ENCODE data around the gene SRPK2. TPM values are rescaled to one million over a fixed set of nuclear protein-coding genes. Genes with fewer than 3 reads are reported as not detected.
"Not testable (repeated sequence)": the region's sequence is repeated elsewhere in the genome, so short reads cannot be mapped to it uniquely, and the experiment has no call there.

Gene SRPK2
- polyA plus RNA-seq: 10 to 100 TPM; 12.2 to 24.7 (median 14.1) TPM
- long read RNA-seq, donor 1, partial matches to known transcripts: 12 of 16 reads
- long read RNA-seq, donor 1, other reads (novel, unspliced or antisense): 0 of 16 reads
- long read RNA-seq, donor 2: 0 reads
- long read RNA-seq, donor 3, partial matches to known transcripts: 6 of 6 reads
- long read RNA-seq, donor 3, other reads (novel, unspliced or antisense): 0 of 6 reads
- long read RNA-seq, donor 4: 0 reads
- long read RNA-seq, donor 5: 0 reads
- long read RNA-seq, donor 6, partial matches to known transcripts: 6 of 8 reads
- long read RNA-seq, donor 6, other reads (novel, unspliced or antisense): 0 of 8 reads
- long read RNA-seq, donor 7, partial matches to known transcripts: 25 of 26 reads
- long read RNA-seq, donor 7, other reads (novel, unspliced or antisense): 0 of 26 reads
- long read RNA-seq, donor 8: 0 reads
- long read RNA-seq, donor 9, partial matches to known transcripts: 0 of 1 reads
- long read RNA-seq, donor 9, other reads (novel, unspliced or antisense): 0 of 1 reads
- long read RNA-seq, donor 10, partial matches to known transcripts: 7 of 7 reads
- long read RNA-seq, donor 10, other reads (novel, unspliced or antisense): 0 of 7 reads

DNA sequence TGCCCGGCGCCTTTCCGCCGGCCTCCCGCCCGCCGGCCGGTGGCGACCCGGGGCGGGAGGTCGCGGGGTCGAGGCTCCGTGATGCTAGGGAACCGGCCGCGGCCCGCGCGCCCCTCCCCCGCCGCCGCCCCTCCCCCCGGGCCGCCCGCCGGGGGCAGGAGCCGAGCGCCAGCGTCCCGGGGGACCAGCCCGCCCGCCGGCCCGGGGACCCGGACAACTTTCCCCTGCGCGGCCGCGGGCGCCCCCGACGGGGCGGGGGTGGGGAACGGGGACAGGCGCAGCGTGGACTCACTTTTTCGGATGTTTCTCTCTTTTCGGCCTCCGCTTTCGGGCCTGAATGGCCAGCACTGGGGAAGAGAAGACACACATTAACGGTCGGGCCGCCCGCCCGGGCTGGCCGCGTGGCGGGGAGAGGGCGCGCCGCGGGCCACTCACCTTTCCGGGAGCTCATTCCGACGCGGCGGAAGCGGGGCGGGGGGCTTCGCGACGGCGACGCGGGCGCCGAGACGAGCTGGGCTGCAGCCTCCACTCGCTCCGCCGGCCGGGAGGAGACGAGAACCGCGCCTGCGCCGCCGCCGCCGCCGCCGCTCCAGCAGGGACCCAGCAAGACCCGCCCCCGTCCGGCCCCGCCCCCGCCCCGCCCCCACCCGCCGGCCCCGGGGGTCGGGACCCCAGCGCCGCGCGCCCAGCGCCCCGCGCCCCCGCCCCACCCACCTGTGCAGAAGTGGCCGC is at the start of gene SRPK2:
Gene SRPK2 (minus strand): TSS at position 566 of the 732 bp plus-strand sequence.
- peak; percentile 66 to 86 for DNase-seq
- peak within 1 kb of the TSS in 2 of 3 donors; percentile 76 to 81 for H3K27ac ChIP-seq (ENCODE audit: low read depth in 1 of 3, low read length in 2 of 3)
- H3K27me3 ChIP-seq (ENCODE audit: control insufficient read depth in 3 of 3, insufficient read depth in 3 of 3, low read length in 3 of 3): no peaks in the 10 kb centered on the region
- no peak for FAIRE-seq
- WGBS, 3 donors: 0 to 1% (median 1%) methylated on average over 10 to 113 of the region's 113 CpGs
- peaks cover 0 to 2% (median 0%) of the 10 kb centered on the region in 3 donors for H3K4me1 ChIP-seq (ENCODE audit: control insufficient read depth in 3 of 3, insufficient read depth in 2 of 3, low read depth in 1 of 3, low read length in 2 of 3)
- H3K9me3 ChIP-seq (ENCODE audit: control insufficient read depth in 2 of 2, insufficient read depth in 1 of 2, low read depth in 1 of 2, low read length in 1 of 2): no peaks in the 10 kb centered on the region
- peak within 1 kb of the TSS; percentile 63 to 90 (median 78) for H3K4me3 ChIP-seq (ENCODE audit: low read depth in 1 of 3, low read length in 3 of 3)
- H3K36me3 ChIP-seq (ENCODE audit: control insufficient read depth in 3 of 3, insufficient read depth in 2 of 3, low read depth in 1 of 3, low read length in 3 of 3): no peaks in the 10 kb centered on the region

DNA sequence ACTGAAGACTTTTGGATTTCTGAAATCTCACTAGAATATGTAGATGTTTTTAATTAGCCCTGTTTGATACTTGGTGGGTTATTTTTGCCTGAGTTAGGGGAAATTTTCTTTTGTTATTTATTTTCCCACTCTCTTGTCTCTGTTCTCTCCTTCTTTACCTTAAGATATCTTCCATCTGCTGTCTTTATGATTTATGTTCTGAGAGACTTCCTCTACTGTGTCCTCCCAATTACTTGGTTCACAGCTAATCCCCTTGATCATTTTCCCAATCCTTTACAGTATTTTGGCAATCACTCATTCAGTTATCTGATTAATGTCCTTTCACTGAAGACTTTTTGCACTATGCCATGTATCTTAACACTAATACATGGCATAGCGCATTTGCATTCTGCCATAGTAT is 49.5 kb upstream of the SRPK2 start:
- Histone ChIP-seq H3K27ac (ENCODE audit: low read depth in 1 of 3, low read length in 2 of 3) (no peak overlapping the region), H3K9me3 (ENCODE audit: control insufficient read depth in 2 of 2, insufficient read depth in 1 of 2, low read depth in 1 of 2, low read length in 1 of 2) (no peaks in the 10 kb centered on the region), H3K4me3 (ENCODE audit: low read depth in 1 of 3, low read length in 3 of 3) (no peak overlapping the region), H3K27me3 (ENCODE audit: control insufficient read depth in 3 of 3, insufficient read depth in 3 of 3, low read length in 3 of 3) (no peaks in the 10 kb centered on the region), H3K4me1 (ENCODE audit: control insufficient read depth in 3 of 3, insufficient read depth in 2 of 3, low read depth in 1 of 3, low read length in 2 of 3) (no peaks in the 10 kb centered on the region), H3K36me3 (ENCODE audit: control insufficient read depth in 3 of 3, insufficient read depth in 2 of 3, low read depth in 1 of 3, low read length in 3 of 3) (no peaks in the 10 kb centered on the region)
- FAIRE-seq: no peak
- DNase-seq: no peak
- 94 to 100% (median 99%) methylated on average over 1 of the region's 1 CpG for WGBS, 3 donors

- H3K27me3 ChIP-seq (ENCODE audit: control insufficient read depth in 3 of 3, insufficient read depth in 3 of 3, low read length in 3 of 3); H3K4me3 ChIP-seq (ENCODE audit: low read depth in 1 of 3, low read length in 3 of 3); H3K36me3 ChIP-seq (ENCODE audit: control insufficient read depth in 3 of 3, insufficient read depth in 2 of 3, low read depth in 1 of 3, low read length in 3 of 3); DNase-seq; FAIRE-seq; H3K27ac ChIP-seq (ENCODE audit: low read depth in 1 of 3, low read length in 2 of 3); H3K9me3 ChIP-seq (ENCODE audit: control insufficient read depth in 2 of 2, insufficient read depth in 1 of 2, low read depth in 1 of 2, low read length in 1 of 2); H3K4me1 ChIP-seq (ENCODE audit: control insufficient read depth in 3 of 3, insufficient read depth in 2 of 3, low read depth in 1 of 3, low read length in 2 of 3): not testable (repeated sequence)
- 91 to 95% (median 94%) methylated on average over 6 of the region's 6 CpGs for WGBS, 3 donors
Observed at GRCh38 chr7:105437356-105437755, 48.6 kb upstream of the SRPK2 start.

DNA sequence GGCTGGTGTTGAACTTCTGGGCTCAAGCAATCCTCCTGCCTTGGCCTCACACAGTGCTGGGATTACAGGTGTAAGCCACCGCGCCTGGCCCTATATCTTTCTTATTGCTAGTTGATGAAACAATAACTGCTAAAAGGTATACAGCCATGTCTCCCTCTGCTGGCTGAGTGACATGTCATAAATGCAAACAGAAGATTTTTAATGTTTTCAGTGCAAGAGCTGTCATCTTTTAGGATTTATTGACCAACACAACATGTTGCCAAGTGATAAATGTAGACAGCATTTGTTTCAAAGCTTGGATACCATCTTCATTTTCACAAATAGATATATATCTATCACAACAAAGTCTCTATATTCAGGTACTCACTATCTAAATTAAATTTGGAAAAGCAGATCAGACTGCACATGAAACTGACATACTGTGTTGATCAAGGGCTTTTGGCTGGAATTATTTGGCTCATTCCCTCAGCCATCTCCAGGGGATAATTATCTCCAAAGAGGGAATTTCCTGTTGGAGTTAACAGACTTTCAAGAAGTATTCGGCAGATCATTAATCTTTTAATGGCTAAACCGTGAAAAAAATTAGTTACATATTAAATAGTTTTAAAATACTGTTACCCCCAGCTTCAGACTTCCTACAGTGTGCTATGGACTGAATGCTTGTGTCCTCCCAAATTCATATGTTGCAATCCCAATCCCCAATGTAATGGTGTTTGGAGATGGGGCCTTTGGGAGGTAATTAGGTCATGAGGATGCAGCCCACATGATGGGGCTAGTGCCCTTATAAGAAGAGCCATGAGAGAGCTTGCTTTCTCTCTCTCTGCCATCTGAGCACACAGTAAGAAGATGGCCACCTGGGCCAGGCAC is 41.3 kb upstream of the SRPK2 start:
- no peak overlapping the region for H3K27ac ChIP-seq (ENCODE audit: low read depth in 1 of 3, low read length in 2 of 3)
- WGBS, 3 donors: 19 to 37% (median 29%) methylated on average over 4 of the region's 4 CpGs
- H3K27me3 ChIP-seq (ENCODE audit: control insufficient read depth in 3 of 3, insufficient read depth in 3 of 3, low read length in 3 of 3): no peaks in the 10 kb centered on the region
- no peaks in the 10 kb centered on the region for H3K36me3 ChIP-seq (ENCODE audit: control insufficient read depth in 3 of 3, insufficient read depth in 2 of 3, low read depth in 1 of 3, low read length in 3 of 3)
- no peaks in the 10 kb centered on the region for H3K9me3 ChIP-seq (ENCODE audit: control insufficient read depth in 2 of 2, insufficient read depth in 1 of 2, low read depth in 1 of 2, low read length in 1 of 2)
- peak; percentile 53 to 65 for DNase-seq
- FAIRE-seq: no peak
- H3K4me1 ChIP-seq (ENCODE audit: control insufficient read depth in 3 of 3, insufficient read depth in 2 of 3, low read depth in 1 of 3, low read length in 2 of 3): no peaks in the 10 kb centered on the region
- no peak overlapping the region for H3K4me3 ChIP-seq (ENCODE audit: low read depth in 1 of 3, low read length in 3 of 3)

- DNase-seq: no peak
Observed at GRCh38 chr7:105426606-105427146, 38.0 kb upstream of the SRPK2 start.

DNA sequence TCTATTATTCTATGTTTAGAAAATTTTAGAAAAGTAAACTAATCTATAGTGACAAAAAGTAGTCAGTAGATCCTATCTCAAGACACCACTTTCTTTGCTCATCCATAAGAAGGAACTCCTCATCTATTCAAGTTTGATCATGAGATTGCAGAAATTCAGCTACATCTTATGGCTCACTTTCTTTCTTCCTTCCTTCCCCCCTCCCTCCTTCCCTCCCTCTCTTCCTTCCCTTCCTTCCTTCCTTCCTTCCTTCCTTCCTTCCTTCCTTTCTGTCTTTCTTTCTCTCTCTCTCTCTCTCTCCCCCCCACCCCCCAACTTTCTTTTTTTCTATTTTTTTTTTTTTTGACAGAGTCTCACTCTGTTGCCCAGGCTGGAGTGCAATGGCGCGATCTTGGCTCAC is 35.3 kb upstream of the SRPK2 start:
- WGBS, 3 donors: 96 to 98% (median 97%) methylated on average over 2 of the region's 2 CpGs
- Histone ChIP-seq H3K9me3 (ENCODE audit: control insufficient read depth in 2 of 2, insufficient read depth in 1 of 2, low read depth in 1 of 2, low read length in 1 of 2) (no peaks in the 10 kb centered on the region), H3K27me3 (ENCODE audit: control insufficient read depth in 3 of 3, insufficient read depth in 3 of 3, low read length in 3 of 3) (no peaks in the 10 kb centered on the region), H3K4me3 (ENCODE audit: low read depth in 1 of 3, low read length in 3 of 3) (no peak overlapping the region), H3K4me1 (ENCODE audit: control insufficient read depth in 3 of 3, insufficient read depth in 2 of 3, low read depth in 1 of 3, low read length in 2 of 3) (no peaks in the 10 kb centered on the region), H3K36me3 (ENCODE audit: control insufficient read depth in 3 of 3, insufficient read depth in 2 of 3, low read depth in 1 of 3, low read length in 3 of 3) (no peaks in the 10 kb centered on the region), H3K27ac (ENCODE audit: low read depth in 1 of 3, low read length in 2 of 3) (no peak overlapping the region)
- FAIRE-seq (no peak), DNase-seq (no peak)

More at GRCh38 chr7:105426606-105427146, 38.0 kb upstream of the SRPK2 start:
- no peak overlapping the region for H3K4me3 ChIP-seq (ENCODE audit: low read depth in 1 of 3, low read length in 3 of 3)
- H3K27ac ChIP-seq (ENCODE audit: low read depth in 1 of 3, low read length in 2 of 3): no peak overlapping the region
- FAIRE-seq: no peak
- H3K27me3 ChIP-seq (ENCODE audit: control insufficient read depth in 3 of 3, insufficient read depth in 3 of 3, low read length in 3 of 3): no peaks in the 10 kb centered on the region
- H3K36me3 ChIP-seq (ENCODE audit: control insufficient read depth in 3 of 3, insufficient read depth in 2 of 3, low read depth in 1 of 3, low read length in 3 of 3): no peaks in the 10 kb centered on the region
- WGBS, 3 donors: 78 to 86% (median 78%) methylated on average over 2 of the region's 2 CpGs
- no peaks in the 10 kb centered on the region for H3K9me3 ChIP-seq (ENCODE audit: control insufficient read depth in 2 of 2, insufficient read depth in 1 of 2, low read depth in 1 of 2, low read length in 1 of 2)
- H3K4me1 ChIP-seq (ENCODE audit: control insufficient read depth in 3 of 3, insufficient read depth in 2 of 3, low read depth in 1 of 3, low read length in 2 of 3): no peaks in the 10 kb centered on the region

- 75 to 81% (median 80%) methylated on average over 8 of the region's 8 CpGs for WGBS, 3 donors
- Histone ChIP-seq H3K9me3 (ENCODE audit: control insufficient read depth in 2 of 2, insufficient read depth in 1 of 2, low read depth in 1 of 2, low read length in 1 of 2) (no peaks in the 10 kb centered on the region), H3K36me3 (ENCODE audit: control insufficient read depth in 3 of 3, insufficient read depth in 2 of 3, low read depth in 1 of 3, low read length in 3 of 3) (no peaks in the 10 kb centered on the region), H3K27me3 (ENCODE audit: control insufficient read depth in 3 of 3, insufficient read depth in 3 of 3, low read length in 3 of 3) (no peaks in the 10 kb centered on the region), H3K27ac (ENCODE audit: low read depth in 1 of 3, low read length in 2 of 3) (no peak overlapping the region), H3K4me1 (ENCODE audit: control insufficient read depth in 3 of 3, insufficient read depth in 2 of 3, low read depth in 1 of 3, low read length in 2 of 3) (no peaks in the 10 kb centered on the region), H3K4me3 (ENCODE audit: low read depth in 1 of 3, low read length in 3 of 3) (no peak overlapping the region)
- DNase-seq (no peak), FAIRE-seq (no peak)
Observed at GRCh38 chr7:105413887-105414437, 25.2 kb upstream of the SRPK2 start.
